SK-N-SH (cell line): ENCODE measurements around the gene RTCA.

Experiments
- FOSL2 ChIP-seq: IDR thresholded peaks from 2 replicates; pipeline ENCODE4 v1.4.0; 2012; ENCODE audit warnings: low read depth, mild to moderate bottlenecking, moderate library complexity, borderline replicate concordance
- GABPA ChIP-seq: IDR thresholded peaks from 2 replicates; pipeline ENCODE4 v1.4.0; 2012; ENCODE audit warnings: low read depth, mild to moderate bottlenecking

DNA sequence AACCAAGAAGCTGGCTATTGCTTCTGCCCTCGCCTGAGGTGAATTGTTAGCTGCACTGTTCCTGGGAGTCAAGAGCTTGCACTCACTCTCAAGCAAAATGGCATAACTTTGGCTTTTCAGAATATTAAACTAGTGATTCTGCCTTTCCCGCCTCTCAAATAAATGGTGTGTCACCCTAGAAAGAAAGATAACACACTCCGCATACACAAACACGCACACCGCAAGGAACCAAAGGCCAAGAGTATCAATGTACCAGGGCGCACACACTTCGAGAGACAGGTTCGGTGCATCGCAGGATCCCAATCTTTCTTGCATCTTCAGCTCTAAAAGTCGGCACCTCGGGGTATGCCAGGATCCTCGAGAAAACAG, 470 bp upstream of the RTCA start:
- TF ChIP-seq FOSL2 (no peak), GABPA (no peak)
